Measurements from ENCODE around the gene TRPV2. TPM values are rescaled to one million over a fixed set of nuclear protein-coding genes. Genes with fewer than 3 reads are reported as not detected.
"Not testable (repeated sequence)": the region's sequence is repeated elsewhere in the genome, so short reads cannot be mapped to it uniquely, and the experiment has no call there.

TRPV2 gene
- 100 to 1,000 TPM in 1 of 2 donors, 10 to 100 TPM in 1; 83.8 to 125 TPM for total RNA-seq

- no peak for DNase-seq (ENCODE audit: low spot score)
- peaks cover 37 to 41% of the 10 kb centered on the region in 2 donors for H3K4me1 Mint-ChIP-seq (ENCODE audit: low read depth in 2 of 2)
Observed at GRCh38 chr17:16415031-16415924, at the start of gene TRPV2. Gene TRPV2 (plus strand): TSS chr17:16415571. CDS start chr17:16417669, 2,098 bp downstream.

GRCh38 chr17:16371742-16372141 lies 43.6 kb upstream of the TRPV2 start:
- H3K36me3 Mint-ChIP-seq, result no peaks in the 10 kb centered on the region
- H3K4me1 Mint-ChIP-seq (ENCODE audit: low read depth in 2 of 2), result no peaks in the 10 kb centered on the region
- no peaks in the 10 kb centered on the region for H3K9me3 Mint-ChIP-seq
- ATAC-seq (no peak), DNase-seq (ENCODE audit: low spot score) (no peak)
- no peaks in the 10 kb centered on the region for H3K27me3 Mint-ChIP-seq
- no peak overlapping the region for H3K4me3 Mint-ChIP-seq
- no peak overlapping the region for H3K27ac Mint-ChIP-seq

More at GRCh38 chr17:16415031-16415924, at the start of gene TRPV2:
- H3K9me3 Mint-ChIP-seq, result no peaks in the 10 kb centered on the region
- ATAC-seq, result peak; percentile 37 to 51
- H3K36me3 Mint-ChIP-seq, result no peaks in the 10 kb centered on the region
- peak within 1 kb of the TSS; percentile 99 to 100 for H3K27ac Mint-ChIP-seq
- H3K27me3 Mint-ChIP-seq, result no peaks in the 10 kb centered on the region
- peak within 1 kb of the TSS; percentile 99 for H3K4me3 Mint-ChIP-seq

- DNase-seq (ENCODE audit: low spot score) (no peak), ATAC-seq (no peak)
- Mint-ChIP-seq H3K27me3 (no peaks in the 10 kb centered on the region), H3K9me3 (no peaks in the 10 kb centered on the region), H3K4me3 (no peak overlapping the region), H3K4me1 (ENCODE audit: low read depth in 2 of 2) (no peaks in the 10 kb centered on the region), H3K27ac (no peak overlapping the region), H3K36me3 (no peaks in the 10 kb centered on the region)
Observed at GRCh38 chr17:16374146-16374938, 41.0 kb upstream of the TRPV2 start.

DNA sequence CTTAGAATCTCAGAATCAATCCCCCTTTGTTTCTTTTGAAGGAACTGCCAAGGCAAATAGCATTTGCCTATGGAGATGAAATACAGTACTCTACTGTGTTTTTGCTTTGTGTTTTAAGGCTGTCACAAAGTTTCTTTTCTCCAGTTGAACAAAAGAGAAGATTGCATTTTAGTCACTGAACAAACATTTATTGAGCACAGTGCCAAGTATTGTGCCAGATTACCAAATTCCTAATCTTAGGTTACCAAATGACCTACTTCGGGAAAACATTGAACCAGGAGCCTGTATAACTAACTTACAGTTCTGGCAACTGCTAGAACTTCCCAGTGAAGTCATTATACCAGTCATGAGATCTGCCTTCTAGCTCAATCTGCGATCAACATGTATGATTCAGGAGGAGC lies 37.4 kb upstream of the TRPV2 start:
- Mint-ChIP-seq H3K4me3 (no peak overlapping the region), H3K9me3 (no peaks in the 10 kb centered on the region), H3K36me3 (peaks cover 13% of the 10 kb centered on the region), H3K4me1 (ENCODE audit: low read depth in 2 of 2) (peaks cover 17 to 22% of the 10 kb centered on the region in 2 donors), H3K27me3 (no peaks in the 10 kb centered on the region), H3K27ac (no peak overlapping the region)
- ATAC-seq, result no peak
- no peak for DNase-seq (ENCODE audit: low spot score)

DNA sequence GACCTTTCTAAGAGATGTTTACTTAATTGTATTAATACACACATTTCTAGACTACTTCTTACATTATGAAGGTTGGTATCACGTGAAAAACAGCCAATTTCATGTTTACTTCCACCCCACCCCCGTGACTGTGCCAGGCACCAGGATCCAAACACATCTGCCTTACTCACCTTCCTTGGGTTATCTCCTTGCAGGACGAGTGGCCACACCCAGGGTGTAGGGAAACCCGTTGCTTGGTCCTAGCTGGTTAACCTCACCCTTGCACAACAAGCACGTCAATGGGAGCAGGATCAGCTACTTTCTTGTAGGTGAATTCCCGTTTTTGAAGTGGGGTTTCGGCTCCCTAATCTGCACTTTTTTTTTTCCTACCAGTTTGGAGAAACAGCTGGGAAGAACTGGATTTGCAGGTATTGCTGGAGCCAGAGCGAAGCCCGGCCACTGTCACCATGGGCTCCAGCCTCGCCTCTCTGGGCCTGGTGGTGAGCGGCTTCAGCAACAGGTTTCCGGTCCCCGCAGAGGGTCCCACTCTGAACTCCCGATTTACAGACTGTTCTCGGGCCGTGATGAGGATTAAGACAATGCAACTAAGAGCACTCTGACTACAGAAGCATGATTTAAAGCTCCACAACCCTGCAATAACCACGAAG lies 36.6 kb upstream of the TRPV2 start:
- Mint-ChIP-seq H3K27me3 (no peaks in the 10 kb centered on the region), H3K4me3 (no peak overlapping the region), H3K36me3 (peaks cover 22% of the 10 kb centered on the region), H3K9me3 (no peaks in the 10 kb centered on the region), H3K27ac (no peak overlapping the region), H3K4me1 (ENCODE audit: low read depth in 2 of 2) (peaks cover 25 to 30% of the 10 kb centered on the region in 2 donors)
- DNase-seq (ENCODE audit: low spot score) (no peak), ATAC-seq (no peak)

DNA sequence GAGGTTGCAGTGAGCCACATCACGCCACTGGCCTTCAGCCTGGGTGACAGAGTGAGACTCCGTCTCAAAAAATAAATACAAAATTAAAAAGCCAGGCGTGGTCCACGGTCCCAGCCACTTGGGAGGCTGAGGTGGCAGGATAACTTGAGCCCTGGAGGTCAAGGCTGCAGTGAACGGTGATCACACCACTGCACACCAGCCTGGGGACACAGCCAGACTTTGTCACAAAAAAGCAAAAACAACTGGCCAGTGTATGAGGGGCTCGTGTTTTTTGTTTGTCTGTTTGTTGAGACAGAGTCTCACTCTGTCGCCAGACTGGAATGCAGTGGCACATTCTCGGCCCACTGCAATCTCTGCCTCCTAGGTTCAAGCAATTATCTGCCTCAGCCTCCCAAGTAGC lies 35.7 kb upstream of the TRPV2 start:
- DNase-seq (ENCODE audit: low spot score) (no peak), ATAC-seq (no peak)
- Mint-ChIP-seq H3K4me1 (ENCODE audit: low read depth in 2 of 2) (peaks cover 34 to 39% of the 10 kb centered on the region in 2 donors), H3K4me3 (no peak overlapping the region), H3K27ac (no peak overlapping the region), H3K9me3 (no peaks in the 10 kb centered on the region), H3K27me3 (no peaks in the 10 kb centered on the region), H3K36me3 (peaks cover 22% of the 10 kb centered on the region)

DNA sequence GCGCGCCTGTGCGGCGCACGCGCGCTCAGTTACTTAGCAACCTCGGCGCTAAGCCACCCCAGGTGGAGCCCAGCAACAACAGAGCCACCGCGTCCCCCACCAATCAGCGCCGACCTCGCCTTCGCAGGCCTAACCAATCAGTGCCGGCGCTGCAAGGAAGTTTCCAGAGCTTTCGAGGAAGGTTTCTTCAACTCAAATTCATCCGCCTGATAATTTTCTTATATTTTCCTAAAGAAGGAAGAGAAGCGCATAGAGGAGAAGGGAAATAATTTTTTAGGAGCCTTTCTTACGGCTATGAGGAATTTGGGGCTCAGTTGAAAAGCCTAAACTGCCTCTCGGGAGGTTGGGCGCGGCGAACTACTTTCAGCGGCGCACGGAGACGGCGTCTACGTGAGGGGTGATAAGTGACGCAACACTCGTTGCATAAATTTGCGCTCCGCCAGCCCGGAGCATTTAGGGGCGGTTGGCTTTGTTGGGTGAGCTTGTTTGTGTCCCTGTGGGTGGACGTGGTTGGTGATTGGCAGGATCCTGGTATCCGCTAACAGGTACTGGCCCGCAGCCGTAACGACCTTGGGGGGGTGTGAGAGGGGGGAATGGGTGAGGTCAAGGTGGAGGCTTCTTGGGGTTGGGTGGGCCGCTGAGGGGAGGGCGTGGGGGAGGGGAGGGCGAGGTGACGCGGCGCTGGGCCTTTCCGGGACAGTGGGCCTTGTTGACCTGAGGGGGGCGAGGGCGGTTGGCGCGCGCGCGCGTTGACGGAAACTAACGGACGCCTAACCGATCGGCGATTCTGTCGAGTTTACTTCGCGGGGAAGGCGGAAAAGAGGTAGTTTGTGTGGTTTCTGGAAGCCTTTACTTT lies 34.5 kb upstream of the TRPV2 start, which contains the start of gene UBB:
Gene UBB, plus strand, starts transcription at position 452 of the 856 bp plus-strand sequence. CDS start 817 bp downstream, outside the sequence.
- DNase-seq (ENCODE audit: low spot score) (peak; percentile 98), ATAC-seq (peak; percentile 97)
- peaks cover 22% of the 10 kb centered on the region for H3K36me3 Mint-ChIP-seq
- no peaks in the 10 kb centered on the region for H3K9me3 Mint-ChIP-seq
- H3K4me1 Mint-ChIP-seq (ENCODE audit: low read depth in 2 of 2), result peaks cover 35 to 43% of the 10 kb centered on the region in 2 donors
- peak within 1 kb of the TSS; percentile 96 for H3K4me3 Mint-ChIP-seq
- peak within 1 kb of the TSS; percentile 98 to 100 for H3K27ac Mint-ChIP-seq
- H3K27me3 Mint-ChIP-seq, result no peaks in the 10 kb centered on the region

GRCh38 chr17:16381496-16381820 lies 33.9 kb upstream of the TRPV2 start:
- H3K9me3 Mint-ChIP-seq, result no peaks in the 10 kb centered on the region
- DNase-seq (ENCODE audit: low spot score) (peak; percentile 80), ATAC-seq (peak; percentile 40 to 62)
- H3K27me3 Mint-ChIP-seq, result no peaks in the 10 kb centered on the region
- peak overlapping the region; percentile 98 to 100 for H3K27ac Mint-ChIP-seq
- peaks cover 35 to 44% of the 10 kb centered on the region in 2 donors for H3K4me1 Mint-ChIP-seq (ENCODE audit: low read depth in 2 of 2)
- H3K36me3 Mint-ChIP-seq, result peaks cover 22% of the 10 kb centered on the region
- peak overlapping the region; percentile 96 for H3K4me3 Mint-ChIP-seq

DNA sequence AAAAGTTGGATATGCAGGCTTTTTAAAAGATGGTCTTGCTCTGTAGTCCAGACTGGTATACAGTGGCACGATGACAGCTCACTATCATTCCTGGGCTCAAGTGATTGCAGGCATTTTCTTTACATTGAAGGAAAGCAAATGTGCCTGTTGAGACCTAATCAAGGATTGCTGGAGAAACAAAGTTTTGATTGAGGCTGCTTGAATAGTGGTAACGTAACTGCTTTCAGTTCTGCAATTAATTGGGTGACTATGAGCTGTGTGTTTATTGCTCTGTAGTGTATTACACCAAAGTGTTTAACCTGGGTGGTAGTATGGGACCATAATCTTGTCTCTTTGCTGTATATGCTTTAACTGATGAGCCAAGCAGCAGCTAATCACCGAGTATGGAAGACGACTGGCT lies 32.2 kb upstream of the TRPV2 start:
- Mint-ChIP-seq H3K27ac (peak overlapping the region; percentile 59 to 86), H3K4me1 (ENCODE audit: low read depth in 2 of 2) (peaks cover 40 to 52% of the 10 kb centered on the region in 2 donors), H3K4me3 (peak overlapping the region; percentile 45), H3K9me3 (no peaks in the 10 kb centered on the region), H3K36me3 (peaks cover 22% of the 10 kb centered on the region), H3K27me3 (no peaks in the 10 kb centered on the region)
- no peak for ATAC-seq
- DNase-seq (ENCODE audit: low spot score), result no peak

- H3K9me3 Mint-ChIP-seq, result no peaks in the 10 kb centered on the region
- ATAC-seq (no peak), DNase-seq (ENCODE audit: low spot score) (no peak)
- H3K27ac Mint-ChIP-seq, result peak overlapping the region; percentile 59 to 86
- H3K27me3 Mint-ChIP-seq, result no peaks in the 10 kb centered on the region
- peak overlapping the region; percentile 45 for H3K4me3 Mint-ChIP-seq
- peaks cover 40 to 52% of the 10 kb centered on the region in 2 donors for H3K4me1 Mint-ChIP-seq (ENCODE audit: low read depth in 2 of 2)
- peaks cover 22% of the 10 kb centered on the region for H3K36me3 Mint-ChIP-seq
Observed at GRCh38 chr17:16383772-16384287, 31.5 kb upstream of the TRPV2 start.

GRCh38 chr17:16384557-16384956 lies 30.8 kb upstream of the TRPV2 start:
- Mint-ChIP-seq H3K36me3 (peaks cover 22% of the 10 kb centered on the region), H3K4me1 (ENCODE audit: low read depth in 2 of 2) (peaks cover 40 to 54% of the 10 kb centered on the region in 2 donors), H3K9me3 (no peaks in the 10 kb centered on the region), H3K27ac (peak overlapping the region; percentile 59 to 86), H3K27me3 (no peaks in the 10 kb centered on the region), H3K4me3 (peak overlapping the region; percentile 25)
- ATAC-seq, result no peak
- DNase-seq (ENCODE audit: low spot score), result no peak

- H3K27ac Mint-ChIP-seq, result peak overlapping the region in 1 of 2 donors; percentile 79
- not testable (repeated sequence) for H3K9me3 Mint-ChIP-seq
Observed at GRCh38 chr17:16386126-16386507, 29.3 kb upstream of the TRPV2 start.

More at GRCh38 chr17:16386126-16386507, 29.3 kb upstream of the TRPV2 start:
- not testable (repeated sequence) for H3K27me3 Mint-ChIP-seq; DNase-seq (ENCODE audit: low spot score); ATAC-seq
- Mint-ChIP-seq H3K4me1 (ENCODE audit: low read depth in 2 of 2) (peaks cover 40 to 49% of the 10 kb centered on the region in 2 donors), H3K4me3 (peak overlapping the region; percentile 93), H3K36me3 (peaks cover 22% of the 10 kb centered on the region)

Data from natural killer cell treated with Interleukin-12 subunit alpha and Interleukin-12 subunit beta and Interleukin-15 and Interleukin-18, amount 100 ng/mL, for 72 hours (primary cell).